T-helper 22 cell (primary cell): ENCODE results near the gene EMILIN2.
A peak's percentile ranks its signal among the peaks of the same experiment; 100 is the strongest.

Source experiments
- DNase-seq: peaks from one replicate; pipeline ENCODE4 v3.0.0-alpha.2; 2020; ENCODE audit warnings: low read depth

EMILIN2 gene

DNA sequence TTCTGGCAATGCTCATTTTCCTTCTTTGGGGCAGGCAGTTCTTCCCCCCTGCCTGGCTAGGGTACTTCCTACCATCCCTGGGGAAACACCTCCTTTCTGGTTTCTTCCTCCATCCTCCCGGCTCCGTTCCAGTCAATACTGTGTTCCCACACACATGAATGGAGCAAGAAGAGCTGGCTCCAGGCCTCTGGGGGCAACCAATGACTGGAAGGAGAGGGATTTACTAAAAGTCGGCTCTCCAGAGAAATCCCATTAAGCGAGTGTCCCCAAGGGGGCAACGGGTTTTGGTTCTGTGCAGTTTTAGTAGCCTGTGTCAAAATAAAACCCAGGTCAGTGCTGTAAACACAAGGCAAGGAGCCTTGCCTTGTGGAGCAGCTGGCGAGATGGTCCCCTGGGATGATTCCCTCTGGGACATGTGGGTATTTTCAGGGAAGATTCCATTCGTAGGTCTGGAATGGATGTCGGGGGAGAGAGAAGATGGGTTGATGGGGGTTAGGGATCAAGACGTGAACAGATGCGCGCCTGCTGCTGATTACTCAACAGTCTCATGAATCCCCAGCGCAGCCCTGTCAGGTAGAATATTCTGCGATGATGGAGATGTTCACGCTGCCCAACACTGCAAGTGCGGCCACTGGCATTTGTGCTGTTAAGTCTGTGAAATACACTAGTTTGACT is 32.0 kb downstream of the EMILIN2 start:
- DNase-seq, result no peak

DNA sequence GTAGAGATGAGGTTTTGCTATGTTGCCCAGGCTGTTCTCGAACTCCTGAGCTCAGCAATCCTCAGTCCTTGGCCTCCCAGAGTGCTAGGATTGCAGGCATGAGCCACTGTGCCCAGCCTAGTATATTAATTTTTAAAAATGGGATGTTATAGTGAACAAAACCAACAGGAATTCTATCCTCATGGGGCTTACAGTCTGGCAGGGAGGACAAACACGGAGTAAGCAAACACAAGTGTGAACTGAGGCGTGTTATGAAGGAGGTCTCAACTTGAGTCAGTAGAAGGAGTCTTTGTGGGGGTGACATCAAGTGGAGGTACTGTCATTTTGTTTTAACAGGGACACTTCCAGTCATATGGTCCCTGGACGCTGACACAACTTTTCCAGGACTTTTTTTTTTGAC is 33.1 kb downstream of the EMILIN2 start:
- no peak for DNase-seq

DNA sequence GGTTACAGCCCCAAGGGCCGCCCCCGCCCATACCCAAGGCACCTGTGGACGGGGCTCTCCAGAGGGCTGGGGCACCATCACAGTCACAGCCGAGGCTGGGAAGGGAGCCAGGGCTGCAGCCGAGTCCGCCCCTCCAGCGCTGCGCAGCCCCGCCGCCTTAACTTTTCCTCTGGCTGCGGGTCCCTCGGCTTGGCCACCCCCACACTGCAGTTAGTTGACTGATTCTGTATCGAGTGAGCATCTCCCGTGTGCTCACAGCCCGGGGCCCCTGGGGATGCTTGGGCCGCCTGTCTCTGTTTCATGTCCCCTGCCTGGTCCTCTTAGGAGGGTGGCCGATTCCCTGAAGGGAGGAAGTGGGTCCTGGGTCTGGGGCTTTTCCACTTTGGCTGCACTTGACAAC is 33.7 kb downstream of the EMILIN2 start:
- no peak for DNase-seq

DNA sequence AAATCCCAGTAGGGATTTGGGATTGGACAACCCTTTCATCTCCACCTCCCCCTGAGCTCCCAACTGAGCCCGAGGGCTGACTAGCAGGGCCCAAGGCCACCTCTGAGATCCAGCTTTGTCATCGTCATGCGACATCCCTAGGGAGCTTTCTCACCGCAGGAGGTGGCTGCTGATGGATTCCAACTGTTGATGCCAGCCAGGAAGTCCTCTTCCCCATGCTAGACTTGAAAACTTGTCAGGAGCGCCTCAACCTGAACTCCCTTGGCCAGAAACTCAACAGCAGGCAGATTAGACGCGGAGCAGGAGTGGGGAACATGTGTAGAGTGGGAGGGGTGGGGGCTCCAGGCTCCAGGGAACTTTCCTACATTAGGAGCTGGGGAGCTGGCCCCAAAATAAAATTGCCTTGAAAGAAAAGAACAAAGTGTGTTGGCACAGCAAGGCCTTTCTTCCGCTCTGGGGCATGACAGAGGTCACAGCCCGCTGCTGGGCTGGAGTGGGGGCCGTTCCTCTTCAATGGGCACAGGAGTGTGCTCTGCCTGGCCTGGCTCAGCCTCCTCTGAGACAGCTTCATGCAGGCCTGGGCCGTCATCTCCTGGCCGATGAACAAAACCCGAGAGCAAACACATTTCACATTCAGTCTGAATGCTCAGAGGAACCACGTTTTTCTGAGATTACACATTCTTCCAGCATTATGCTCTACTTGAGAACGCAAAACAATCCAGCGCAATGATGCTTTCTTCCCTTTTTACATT is 34.5 kb downstream of the EMILIN2 start:
- DNase-seq, result no peak

DNA sequence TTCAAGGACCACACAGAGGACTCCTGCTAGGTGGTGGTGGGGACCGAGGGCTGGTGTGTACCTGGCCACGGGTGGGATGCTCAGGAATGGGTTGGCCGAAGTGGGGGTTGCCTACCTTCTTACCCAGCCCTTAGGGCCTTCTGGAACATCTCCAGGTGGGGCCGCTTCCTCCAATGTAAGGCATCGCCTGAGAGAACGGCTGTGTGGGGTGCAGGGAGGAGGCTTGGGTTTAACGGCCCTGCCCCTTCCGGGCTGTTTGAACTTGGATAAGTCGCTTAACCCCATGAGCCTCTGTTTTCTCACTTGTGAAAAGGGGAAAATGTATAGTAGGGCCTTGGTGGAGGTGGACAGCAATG is 35.0 kb downstream of the EMILIN2 start:
- no peak for DNase-seq

DNA sequence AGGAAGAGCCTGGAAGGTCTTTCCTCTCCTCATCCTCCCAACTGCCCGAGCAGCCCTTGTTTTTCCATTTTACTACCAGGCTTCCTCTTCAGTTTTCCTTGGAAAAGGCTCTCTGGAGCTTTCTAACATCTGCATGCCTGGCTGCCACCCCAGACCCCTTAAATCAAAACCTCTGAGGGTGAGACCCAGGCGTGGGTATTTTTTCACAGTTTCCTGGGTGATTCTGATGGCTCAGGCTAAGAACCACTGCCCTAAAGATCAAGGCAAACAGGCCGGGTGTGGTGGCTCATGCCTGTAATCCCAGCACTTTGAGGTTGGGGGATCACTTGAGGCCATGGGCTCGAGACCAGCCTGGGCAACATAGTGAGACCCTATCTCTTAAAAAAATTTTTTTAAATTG is 35.4 kb downstream of the EMILIN2 start:
- DNase-seq, result no peak

DNA sequence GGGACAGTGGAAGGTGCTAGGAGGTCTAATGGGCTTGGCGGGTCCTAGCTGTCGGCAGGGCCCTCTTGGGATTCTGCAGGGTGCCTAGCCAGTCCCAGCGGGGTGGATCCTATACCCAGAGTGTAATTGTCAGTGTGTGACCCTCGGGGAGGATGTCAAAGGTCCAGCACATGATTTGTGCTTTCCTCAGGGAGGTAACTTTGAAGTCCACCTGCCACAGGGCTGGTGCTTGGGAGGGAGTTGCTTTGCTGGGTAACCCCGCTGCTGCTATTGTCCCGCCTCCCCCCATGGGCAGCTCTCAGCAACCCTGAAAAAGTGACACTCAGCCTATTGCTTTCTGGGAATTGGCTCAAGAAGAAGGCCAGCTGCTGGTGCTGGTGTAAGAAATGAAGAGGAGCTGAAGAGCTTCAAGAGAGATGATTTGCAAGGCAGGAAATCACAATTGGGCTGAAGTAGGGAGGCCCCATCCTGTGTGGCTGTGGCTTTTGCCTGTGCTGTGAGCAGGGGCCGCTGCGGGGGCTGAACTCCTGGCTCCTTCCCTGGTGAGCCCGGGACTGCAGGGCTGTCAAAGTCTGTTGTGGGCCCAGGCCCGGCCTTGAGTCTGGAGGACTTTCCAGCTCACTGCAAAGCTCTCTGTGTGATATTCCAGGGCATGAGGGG is 36.4 kb downstream of the EMILIN2 start:
- DNase-seq, result no peak

DNA sequence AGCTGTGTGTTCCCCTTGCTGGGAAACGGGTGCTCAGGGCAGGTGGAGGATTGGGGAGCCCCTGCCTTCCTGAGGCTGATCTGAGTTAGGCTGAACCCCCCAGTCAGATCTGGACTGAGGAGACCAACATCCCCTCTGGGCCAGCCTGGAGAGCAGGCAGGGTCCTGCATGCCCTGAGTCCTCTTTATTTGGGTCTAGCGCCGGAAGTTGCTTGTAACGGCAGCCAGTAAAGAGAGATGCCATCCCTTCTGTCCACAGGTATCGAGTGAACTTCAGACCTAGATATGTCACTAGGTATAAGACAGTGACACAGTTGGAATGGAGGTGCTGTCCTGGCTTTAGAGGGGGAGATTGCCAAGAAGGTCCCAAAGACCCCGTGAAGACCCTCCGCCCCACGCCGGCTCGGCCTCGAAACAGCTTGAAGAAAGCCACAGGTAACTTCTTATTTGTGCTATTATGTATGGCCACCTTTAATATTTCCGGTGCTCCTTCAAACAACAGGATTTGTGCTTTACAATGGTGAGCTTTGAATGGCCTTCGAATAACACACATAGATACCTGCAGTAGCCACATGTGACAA is 38.0 kb downstream of the EMILIN2 start:
- DNase-seq, result no peak

DNA sequence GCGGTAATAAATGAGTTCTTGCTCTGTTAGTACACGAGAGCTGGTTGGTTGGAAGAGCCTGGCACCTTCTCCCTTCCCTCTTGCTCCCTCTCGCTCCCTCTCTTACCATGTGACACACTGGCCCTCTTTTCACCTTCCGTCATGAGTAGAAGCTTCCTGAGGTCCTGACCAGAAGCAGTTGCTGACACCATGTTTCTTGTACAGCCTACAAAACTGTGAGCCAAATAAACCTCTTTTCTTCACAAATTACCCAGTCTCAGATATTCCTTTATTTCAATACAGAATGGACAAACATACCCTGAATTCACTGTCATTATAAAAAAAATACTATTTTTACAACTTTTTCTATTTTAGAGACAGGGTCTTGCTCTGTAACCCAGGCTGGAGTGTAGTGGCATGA is 40.7 kb downstream of the EMILIN2 start:
- DNase-seq, result no peak

DNA sequence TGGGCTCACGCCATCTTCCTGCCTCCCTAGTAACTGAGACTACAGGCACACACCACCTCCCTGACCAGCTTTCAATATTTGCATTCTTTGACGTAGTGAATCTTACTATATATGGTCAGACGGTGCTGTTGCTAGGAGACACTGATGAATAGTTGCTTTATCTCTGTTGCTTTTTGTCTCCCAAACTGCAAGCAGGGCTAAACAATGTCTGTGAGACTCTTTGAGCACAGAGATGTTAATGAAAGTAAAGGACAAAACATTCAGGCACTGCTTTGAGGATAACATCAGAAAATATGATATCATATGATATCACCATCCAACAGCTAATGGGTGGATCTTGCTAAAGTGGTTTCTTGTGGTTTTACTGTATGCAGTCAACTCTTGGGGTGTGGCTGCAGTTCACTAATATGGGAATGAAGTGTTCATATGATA is 43.0 kb downstream of the EMILIN2 start:
- peak; percentile 48 for DNase-seq

DNA sequence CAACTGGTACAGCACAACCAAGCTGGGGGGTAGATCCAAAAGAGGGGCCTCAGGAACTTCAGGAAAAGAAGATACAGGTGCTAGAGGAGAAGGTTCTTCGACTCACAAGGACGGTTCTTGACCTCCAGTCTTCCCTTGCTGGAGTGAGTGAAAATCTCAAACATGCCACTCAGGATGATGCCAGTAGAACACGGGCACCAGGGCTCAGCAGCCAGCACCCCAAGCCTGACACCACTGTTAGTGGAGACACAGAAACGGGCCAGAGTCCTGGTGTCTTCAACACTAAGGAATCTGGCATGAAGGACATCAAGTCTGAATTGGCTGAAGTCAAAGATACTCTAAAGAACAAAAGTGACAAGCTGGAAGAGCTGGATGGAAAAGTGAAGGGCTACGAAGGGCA is 43.8 kb downstream of the EMILIN2 start:
- no peak for DNase-seq

DNA sequence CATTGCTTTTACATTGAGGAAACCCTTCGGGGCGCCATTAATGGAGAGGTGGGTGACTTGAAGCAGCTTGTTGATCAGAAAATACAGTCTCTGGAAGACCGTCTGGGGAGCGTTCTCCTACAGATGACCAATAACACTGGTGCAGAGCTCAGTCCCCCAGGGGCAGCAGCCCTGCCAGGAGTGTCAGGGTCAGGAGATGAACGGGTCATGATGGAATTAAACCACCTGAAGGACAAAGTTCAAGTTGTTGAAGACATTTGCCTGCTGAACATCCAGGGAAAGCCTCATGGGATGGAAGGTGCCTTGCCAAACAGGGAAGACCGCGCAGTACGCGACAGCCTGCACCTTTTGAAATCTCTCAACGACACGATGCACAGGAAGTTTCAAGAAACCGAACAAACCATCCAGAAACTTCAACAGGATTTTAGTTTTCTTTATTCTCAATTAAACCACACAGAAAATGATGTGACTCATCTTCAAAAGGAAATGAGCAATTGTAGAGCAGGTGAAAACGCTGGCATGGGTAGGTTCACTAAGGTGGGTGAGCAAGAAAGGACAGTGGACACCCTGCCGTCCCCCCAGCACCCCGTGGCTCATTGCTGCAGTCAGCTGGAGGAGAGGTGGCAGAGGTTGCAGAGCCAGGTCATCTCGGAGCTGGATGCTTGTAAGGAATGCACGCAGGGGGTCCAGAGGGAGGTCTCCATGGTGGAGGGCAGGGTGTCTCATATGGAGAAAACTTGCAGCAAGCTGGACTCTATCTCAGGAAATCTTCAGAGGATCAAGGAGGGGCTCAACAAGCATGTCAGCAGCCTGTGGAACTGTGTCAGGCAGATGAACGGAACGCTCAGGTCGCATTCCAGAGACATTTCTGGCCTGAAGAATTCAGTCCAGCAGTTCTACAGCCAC is 45.0 kb downstream of the EMILIN2 start:
- DNase-seq, result peak; percentile 14

DNA sequence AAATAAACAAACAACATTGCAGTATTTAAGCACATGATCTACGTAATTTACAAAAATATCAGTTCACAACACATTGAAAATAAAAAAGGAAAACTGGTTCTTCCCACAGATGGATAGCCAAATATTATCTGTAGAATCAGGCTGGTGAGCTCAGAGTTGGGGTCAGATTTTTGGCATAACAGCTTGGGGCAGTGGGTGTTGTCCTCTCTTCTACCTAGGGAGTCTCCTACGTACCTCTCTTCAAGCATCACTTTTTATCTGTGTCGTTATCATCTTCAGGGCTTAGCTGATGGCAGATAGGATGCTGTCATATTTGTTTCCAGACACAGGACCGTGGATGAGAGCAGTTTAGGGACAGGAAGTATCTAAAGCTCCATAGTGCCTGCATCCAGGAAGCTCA is 46.2 kb downstream of the EMILIN2 start:
- no peak for DNase-seq

DNA sequence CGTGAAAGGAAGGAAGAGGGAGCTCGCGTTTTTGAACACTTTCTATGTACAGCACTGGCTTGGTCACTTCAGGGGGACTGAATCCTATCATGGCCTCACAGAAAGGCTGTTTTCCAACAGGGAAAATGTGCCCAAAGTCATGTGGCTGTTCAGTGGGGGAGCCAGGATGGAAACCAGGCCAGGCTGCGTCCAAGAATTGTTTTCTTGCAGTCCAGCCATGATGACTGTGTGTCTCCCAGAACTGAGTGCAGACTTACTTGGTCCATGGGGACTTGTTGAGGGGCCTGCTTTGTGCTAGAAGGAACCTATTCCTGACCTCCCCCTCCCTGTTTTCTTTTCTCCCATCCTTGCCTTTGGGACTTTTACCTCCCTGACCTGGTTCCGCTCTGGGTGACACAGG is 46.9 kb downstream of the EMILIN2 start:
- DNase-seq, result no peak

DNA sequence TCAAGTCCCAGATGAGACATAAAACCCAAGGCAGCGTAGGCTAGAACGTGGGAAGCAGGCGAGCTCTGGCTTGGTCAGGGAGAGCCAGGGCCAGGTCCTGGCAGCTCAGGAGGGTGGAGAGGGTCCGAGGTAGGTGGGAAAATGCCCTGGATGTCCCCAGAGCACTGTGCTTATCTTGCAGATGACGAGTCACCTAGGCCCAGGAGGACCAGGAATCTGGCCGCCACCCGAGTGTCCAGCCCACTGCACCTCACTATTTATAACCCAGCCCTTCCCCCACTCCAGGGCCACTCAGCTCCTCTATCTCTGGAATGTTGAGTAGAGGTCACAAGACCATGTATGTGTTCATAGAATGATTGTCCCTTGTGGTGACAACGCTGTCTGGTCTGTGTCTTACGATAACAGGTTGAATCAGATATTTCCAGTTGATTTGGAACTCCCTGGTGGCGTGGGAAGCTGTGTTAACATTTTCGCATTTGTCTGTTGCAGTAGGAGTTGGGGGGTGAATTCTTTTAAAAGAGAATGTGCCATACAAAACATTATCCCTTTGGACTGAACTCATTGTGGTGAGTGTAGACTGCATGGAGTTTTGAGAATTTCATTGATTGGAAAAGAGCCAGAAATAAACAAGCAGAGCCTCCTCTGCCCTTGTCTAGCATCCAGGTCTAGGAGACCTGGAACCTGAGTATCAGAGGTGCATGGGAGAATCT is 47.5 kb downstream of the EMILIN2 start:
- no peak for DNase-seq

DNA sequence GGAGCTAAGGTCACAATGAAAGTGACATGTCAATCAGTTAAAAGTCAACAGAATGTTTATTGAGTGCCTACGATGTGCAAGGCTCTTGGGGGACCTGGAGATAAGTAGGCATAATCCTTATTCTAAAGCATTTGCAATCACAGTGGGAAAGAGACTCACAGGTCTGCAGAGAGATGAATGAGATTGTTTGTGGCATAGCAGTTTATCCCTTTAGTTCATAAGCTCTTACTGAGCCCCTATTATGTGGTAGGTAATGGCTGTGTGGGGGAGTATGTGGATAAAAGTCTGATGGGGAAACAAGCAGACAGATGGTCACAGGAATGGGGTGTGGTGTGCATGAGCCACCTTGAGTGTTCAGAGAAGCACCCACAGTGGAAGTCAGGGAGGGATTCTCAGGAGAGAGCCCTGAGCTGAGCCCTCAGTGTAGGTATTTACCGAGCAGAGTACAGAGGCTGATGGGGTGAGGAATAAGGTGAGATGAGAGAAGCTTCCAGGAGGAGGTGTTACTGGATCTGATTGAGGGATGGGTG is 48.1 kb downstream of the EMILIN2 start:
- no peak for DNase-seq

DNA sequence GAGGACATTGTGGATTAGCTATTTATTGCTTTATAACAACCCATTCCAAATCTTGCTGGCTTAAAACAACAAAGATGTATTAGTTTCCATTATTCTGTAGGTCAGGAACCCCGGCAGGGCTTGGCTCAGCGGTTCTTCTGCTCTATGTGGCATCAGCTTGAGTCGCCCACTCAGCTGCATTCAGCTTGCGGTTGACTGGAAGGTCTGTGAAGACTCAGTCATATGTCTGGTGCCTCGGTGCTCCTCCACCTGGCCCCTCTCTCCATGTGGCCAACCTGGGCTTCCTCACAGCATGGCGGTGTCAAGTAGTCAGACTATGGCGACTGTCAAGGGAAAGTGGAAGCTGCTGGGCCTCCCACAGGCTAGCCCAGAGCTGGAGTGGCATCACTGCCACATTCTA is 48.6 kb downstream of the EMILIN2 start:
- DNase-seq, result no peak

DNA sequence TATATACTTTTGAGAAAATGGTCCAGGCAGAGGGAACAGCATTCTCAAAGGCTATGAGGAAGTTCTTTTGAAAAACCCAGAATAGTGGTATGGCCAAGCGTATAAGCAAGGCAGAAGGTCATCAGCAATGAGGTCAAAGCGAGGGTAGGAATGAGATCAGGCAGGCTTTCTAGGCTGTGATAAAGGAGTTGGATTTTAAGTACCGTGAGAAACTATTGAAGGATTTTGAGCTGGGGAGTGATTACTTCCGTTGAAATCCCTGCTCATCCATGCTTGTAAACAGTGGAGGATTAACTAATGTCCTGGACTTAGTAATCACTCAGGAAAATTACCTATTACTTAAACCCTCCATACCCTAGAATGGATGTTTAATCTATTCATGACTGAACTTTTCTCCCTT is 50.2 kb downstream of the EMILIN2 start:
- no peak for DNase-seq

DNA sequence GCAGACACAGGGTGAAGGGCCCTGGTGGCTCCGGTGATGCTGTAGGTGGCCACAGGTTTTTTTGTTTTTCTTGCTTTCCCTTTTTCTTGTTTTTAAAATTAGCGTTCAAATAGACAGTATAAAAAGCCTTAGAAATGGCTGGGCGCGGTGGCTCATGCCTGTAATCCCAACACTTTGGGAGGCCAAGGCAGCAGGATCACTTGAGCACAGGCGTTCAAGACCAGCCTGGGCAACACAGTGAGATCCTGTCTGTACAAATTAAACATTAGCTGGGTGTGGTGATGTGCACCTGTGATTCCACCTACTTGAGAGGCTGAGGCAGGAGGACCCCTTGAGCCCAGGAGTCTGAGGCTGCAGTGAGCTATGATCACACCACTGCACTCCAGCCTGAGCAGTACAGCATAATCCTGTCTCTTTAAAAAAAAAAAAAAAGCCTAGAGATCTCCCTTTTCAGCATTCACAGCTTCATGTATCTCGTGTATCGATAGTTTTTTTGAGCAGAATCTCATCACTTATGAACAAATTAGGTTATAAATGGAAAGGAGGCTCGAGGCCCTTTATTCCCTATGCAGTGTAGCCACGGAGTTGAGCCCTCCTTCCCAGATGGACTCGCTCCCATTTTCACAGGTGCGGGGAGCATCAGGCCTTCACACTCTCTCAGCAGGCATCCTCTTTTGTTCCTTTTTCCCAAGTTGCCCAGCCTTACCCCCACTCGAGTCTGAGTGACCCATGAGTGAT is 50.8 kb downstream of the EMILIN2 start:
- DNase-seq, result no peak

DNA sequence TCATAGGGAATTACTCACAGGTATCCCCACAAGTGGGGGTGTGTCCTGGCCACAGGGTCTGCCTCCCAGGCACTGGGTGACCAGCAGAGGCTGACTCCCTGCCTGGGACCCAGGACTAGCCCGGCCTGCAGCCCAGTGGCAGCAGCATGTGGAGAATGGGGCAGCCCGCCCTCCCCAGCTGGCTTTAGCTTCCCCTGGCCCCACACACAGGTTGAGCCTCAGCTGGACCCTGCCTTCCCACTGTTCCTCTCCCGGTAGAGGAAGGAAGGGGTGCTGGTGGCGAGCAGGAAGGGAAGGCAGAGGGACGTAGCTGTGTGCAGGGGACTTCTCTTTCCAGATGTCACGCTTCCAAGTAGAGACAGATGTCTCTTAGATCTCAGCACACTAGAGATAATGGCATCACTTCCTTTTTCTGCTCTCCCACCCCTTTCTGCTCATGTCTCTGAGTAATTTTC is 51.4 kb downstream of the EMILIN2 start:
- no peak for DNase-seq
